DLD1 (cell line): ENCODE measurements around the gene SLC24A3.

Experiments used
- in situ Hi-C: cut with HindIII; loops from 2 replicates; pipeline ENCODE4 v1.10.0; 2017; ENCODE audit warnings: low sequenced_read_pairs

Gene SLC24A3

GRCh38 chr20:19451231-19451922 is 238.9 kb downstream of the SLC24A3 start:
- in situ Hi-C loops = no loop called here

GRCh38 chr20:19451923-19452295 is 239.5 kb downstream of the SLC24A3 start:
- in situ Hi-C loops = no loop called here

GRCh38 chr20:19453410-19453809 is 241.0 kb downstream of the SLC24A3 start:
- in situ Hi-C loops = no loop called here

- in situ Hi-C loops = no loop called here
Observed at GRCh38 chr20:19453862-19454261, 241.4 kb downstream of the SLC24A3 start.

- in situ Hi-C loops = no loop called here
Observed at GRCh38 chr20:19456595-19457395, 244.4 kb downstream of the SLC24A3 start.

GRCh38 chr20:19457611-19458010 is 245.2 kb downstream of the SLC24A3 start:
- in situ Hi-C loops = no loop called here

GRCh38 chr20:19460386-19460785 is 247.9 kb downstream of the SLC24A3 start:
- in situ Hi-C loops = no loop called here

GRCh38 chr20:19462491-19462890 is 250.0 kb downstream of the SLC24A3 start:
- in situ Hi-C loops = no loop called here

GRCh38 chr20:19463597-19463996 is 251.2 kb downstream of the SLC24A3 start:
- in situ Hi-C loops = no loop called here

GRCh38 chr20:19465536-19465935 is 253.1 kb downstream of the SLC24A3 start:
- in situ Hi-C loops = no loop called here

GRCh38 chr20:19466206-19466928 is 253.9 kb downstream of the SLC24A3 start:
- in situ Hi-C loops = no loop called here

- in situ Hi-C loops = no loop called here
Observed at GRCh38 chr20:19473216-19473921, 260.9 kb downstream of the SLC24A3 start.

GRCh38 chr20:19473922-19474286 is 261.5 kb downstream of the SLC24A3 start:
- in situ Hi-C loops = no loop called here

GRCh38 chr20:19478320-19478895 is 266.0 kb downstream of the SLC24A3 start:
- in situ Hi-C loops = no loop called here

- in situ Hi-C loops = no loop called here
Observed at GRCh38 chr20:19482726-19483125, 270.3 kb downstream of the SLC24A3 start.

GRCh38 chr20:19483309-19483708 is 270.9 kb downstream of the SLC24A3 start:
- in situ Hi-C loops = no loop called here

- in situ Hi-C loops = no loop called here
Observed at GRCh38 chr20:19486446-19486845, 274.0 kb downstream of the SLC24A3 start.

GRCh38 chr20:19487420-19487819 is 275.0 kb downstream of the SLC24A3 start:
- in situ Hi-C loops = no loop called here

GRCh38 chr20:19491241-19491640 is 278.8 kb downstream of the SLC24A3 start:
- in situ Hi-C loops = no loop called here

- in situ Hi-C loops = no loop called here
Observed at GRCh38 chr20:19492116-19492515, 279.7 kb downstream of the SLC24A3 start.
